Measurements from ENCODE around the gene CINP. TPM values are rescaled to one million over a fixed set of nuclear protein-coding genes. Genes with fewer than 3 reads are reported as not detected.

Gene CINP
- total and polyA plus RNA-seq, 4 experiments from 2014 or later = 31.3 to 37.7 (median 31.9) TPM

GRCh38 chr14:102317564-102318248 lies 45.0 kb downstream of the CINP start:
- CTCF ChIA-PET (ENCODE audit: partially characterized antibody) = interaction anchor here (1.0 to 5.7 kb wide), 10 partner anchors 9 to 232 kb away, joined by 3 to 71 read pairs (median 4); partner anchors contain the start of genes ANKRD9 and MOK
- Mint-ChIP-seq H3K9me3 (peaks cover 0 to 12% (median 0%) of the 10 kb centered on the region in 8 donors), H3K27ac (peak overlapping the region; percentile 75 to 100 (median 96)), H3K4me3 (peak overlapping the region; percentile 92 to 99 (median 96)), H3K4me1 (peaks cover 32 to 79% (median 50%) of the 10 kb centered on the region in 4 donors), H3K27me3 (peaks cover 4 to 9% of the 10 kb centered on the region in 2 donors), H3K36me3 (peaks cover 0 to 22% of the 10 kb centered on the region in 2 donors)
- Histone ChIP-seq H3K4me3 (ENCODE audit: low read length in 2 of 2) (peak overlapping the region; percentile 57 to 59), H3K27ac (ENCODE audit: low read depth, low read length) (peak overlapping the region; percentile 37), H3K36me3 (ENCODE audit: insufficient read depth, low read length) (no peaks in the 10 kb centered on the region), H3K9me3 (ENCODE audit: control insufficient read depth in 1 of 2, low read length in 2 of 2) (no peaks in the 10 kb centered on the region), H3K27me3 (ENCODE audit: insufficient read depth, low read length) (no peaks in the 10 kb centered on the region), H3K4me1 (ENCODE audit: insufficient read depth, low read length) (peaks cover 57% of the 10 kb centered on the region)
- POLR2A ChIA-PET (ENCODE audit: partially characterized antibody) = interaction anchor here (1.1 to 4.6 kb wide), 6 partner anchors 13 to 596 kb away, joined by 3 to 24 read pairs (median 4); partner anchors contain the start of genes CINP, DYNC1H1, MOK and TECPR2
- intact Hi-C loops (cut with micrococcal nuclease) = loop anchor here (2.0 to 5.0 kb wide), 5 partner anchors 13 to 370 kb away; partner anchors contain the start of genes HSP90AA1, MOK and RCOR1
- DNase-seq = peak in 3 of 5 donors; percentile 24 to 28 (median 26)

GRCh38 chr14:102316743-102317563 lies 45.7 kb downstream of the CINP start:
- no peaks in the 10 kb centered on the region for H3K36me3 ChIP-seq (ENCODE audit: insufficient read depth, low read length)
- Mint-ChIP-seq H3K27me3 (peaks cover 4 to 9% of the 10 kb centered on the region in 2 donors), H3K27ac (peak overlapping the region; percentile 75 to 100 (median 96)), H3K36me3 (peaks cover 0 to 22% of the 10 kb centered on the region in 2 donors), H3K4me1 (peaks cover 30 to 77% (median 49%) of the 10 kb centered on the region in 4 donors), H3K9me3 (peaks cover 0 to 12% (median 0%) of the 10 kb centered on the region in 8 donors), H3K4me3 (peak overlapping the region; percentile 92 to 99 (median 96))
- CTCF ChIA-PET (ENCODE audit: partially characterized antibody) = interaction anchor here (0.6 to 5.7 kb wide), 17 partner anchors 9 to 358 kb away, joined by 3 to 71 read pairs (median 3); partner anchors contain the start of genes ANKRD9 and MOK
- H3K4me3 ChIP-seq (ENCODE audit: low read length in 2 of 2) = peak overlapping the region; percentile 59 to 76
- no peaks in the 10 kb centered on the region for H3K27me3 ChIP-seq (ENCODE audit: insufficient read depth, low read length)
- H3K27ac ChIP-seq (ENCODE audit: low read depth, low read length) = peak overlapping the region; percentile 52
- peaks cover 57% of the 10 kb centered on the region for H3K4me1 ChIP-seq (ENCODE audit: insufficient read depth, low read length)
- no peaks in the 10 kb centered on the region for H3K9me3 ChIP-seq (ENCODE audit: control insufficient read depth in 1 of 2, low read length in 2 of 2)
- DNase-seq = peak; percentile 90 to 98 (median 95)
- POLR2A ChIA-PET (ENCODE audit: partially characterized antibody) = interaction anchor here (0.6 to 4.6 kb wide), 7 partner anchors 12 to 1014 kb away, joined by 3 to 24 read pairs (median 4); partner anchors contain the start of genes CINP, DYNC1H1, MOK and TECPR2
- intact Hi-C loops (cut with micrococcal nuclease) = loop anchor here (2.0 to 5.0 kb wide), 4 partner anchors 200 to 370 kb away; partner anchors contain the start of genes HSP90AA1 and RCOR1

GRCh38 chr14:102316338-102316742 lies 46.4 kb downstream of the CINP start:
- POLR2A ChIA-PET (ENCODE audit: partially characterized antibody) = interaction anchor here (0.6 to 4.6 kb wide), 7 partner anchors 12 to 1015 kb away, joined by 3 to 24 read pairs (median 4); partner anchors contain the start of genes CINP, DYNC1H1, MOK and TECPR2
- intact Hi-C loops (cut with micrococcal nuclease) = loop anchor here (2.0 to 5.0 kb wide), 4 partner anchors 201 to 369 kb away; partner anchors contain the start of genes HSP90AA1 and RCOR1
- Mint-ChIP-seq H3K4me3 (peak overlapping the region; percentile 92 to 99 (median 96)), H3K27ac (peak overlapping the region; percentile 75 to 100 (median 96)), H3K27me3 (peaks cover 4 to 9% of the 10 kb centered on the region in 2 donors), H3K36me3 (peaks cover 0 to 22% of the 10 kb centered on the region in 2 donors), H3K4me1 (peaks cover 26 to 72% (median 46%) of the 10 kb centered on the region in 4 donors), H3K9me3 (peaks cover 0 to 12% (median 0%) of the 10 kb centered on the region in 8 donors)
- CTCF ChIA-PET (ENCODE audit: partially characterized antibody) = interaction anchor here (0.6 to 5.7 kb wide), 18 partner anchors 8 to 357 kb away, joined by 3 to 71 read pairs (median 3); partner anchors contain the start of genes ANKRD9 and MOK
- H3K27me3 ChIP-seq (ENCODE audit: insufficient read depth, low read length) = no peaks in the 10 kb centered on the region
- H3K9me3 ChIP-seq (ENCODE audit: control insufficient read depth in 1 of 2, low read length in 2 of 2) = no peaks in the 10 kb centered on the region
- H3K27ac ChIP-seq (ENCODE audit: low read depth, low read length) = peak overlapping the region; percentile 52
- H3K4me1 ChIP-seq (ENCODE audit: insufficient read depth, low read length) = peaks cover 57% of the 10 kb centered on the region
- H3K4me3 ChIP-seq (ENCODE audit: low read length in 2 of 2) = peak overlapping the region; percentile 59 to 76
- H3K36me3 ChIP-seq (ENCODE audit: insufficient read depth, low read length) = no peaks in the 10 kb centered on the region
- DNase-seq = peak in 1 of 5 donors; percentile 80

- CTCF ChIA-PET (ENCODE audit: partially characterized antibody) = interaction anchor here (0.7 to 5.7 kb wide), 11 partner anchors 10 to 355 kb away, joined by 3 to 71 read pairs (median 4); partner anchors contain the start of genes DYNC1H1 and MOK
- H3K4me1 ChIP-seq (ENCODE audit: insufficient read depth, low read length) = peaks cover 46% of the 10 kb centered on the region
- POLR2A ChIA-PET (ENCODE audit: partially characterized antibody) = interaction anchor here (1.4 to 3.7 kb wide), 3 partner anchors 10 to 355 kb away, joined by 3 to 21 read pairs (median 4); partner anchors contain the start of genes CINP, MOK and TECPR2
- intact Hi-C loops (cut with micrococcal nuclease) = loop anchor here (2.0 to 5.0 kb wide), 5 partner anchors 176 to 608 kb away; partner anchors contain the start of genes RCOR1 and WDR20
- peaks cover 0 to 12% (median 0%) of the 10 kb centered on the region in 8 donors for H3K9me3 Mint-ChIP-seq
- no peaks in the 10 kb centered on the region for H3K9me3 ChIP-seq (ENCODE audit: control insufficient read depth in 1 of 2, low read length in 2 of 2)
- H3K4me3 Mint-ChIP-seq = peak overlapping the region; percentile 46 to 95 (median 92)
- H3K27ac Mint-ChIP-seq = peak overlapping the region in 5 of 7 donors; percentile 0 to 100 (median 72)
- no peak overlapping the region for H3K4me3 ChIP-seq (ENCODE audit: low read length in 2 of 2)
- peaks cover 0 to 22% of the 10 kb centered on the region in 2 donors for H3K36me3 Mint-ChIP-seq
- H3K4me1 Mint-ChIP-seq = peaks cover 20 to 60% (median 40%) of the 10 kb centered on the region in 4 donors
- peaks cover 4 to 9% of the 10 kb centered on the region in 2 donors for H3K27me3 Mint-ChIP-seq
- no peak overlapping the region for H3K27ac ChIP-seq (ENCODE audit: low read depth, low read length)
- H3K27me3 ChIP-seq (ENCODE audit: insufficient read depth, low read length) = no peaks in the 10 kb centered on the region
- no peaks in the 10 kb centered on the region for H3K36me3 ChIP-seq (ENCODE audit: insufficient read depth, low read length)
- no peak for DNase-seq
Measured at GRCh38 chr14:102315121-102315520, 47.6 kb downstream of the CINP start.

GRCh38 chr14:102314242-102315011 lies 48.3 kb downstream of the CINP start:
- CTCF ChIA-PET (ENCODE audit: partially characterized antibody) = interaction anchor here (0.5 to 5.7 kb wide), 32 partner anchors 10 to 522 kb away, joined by 3 to 71 read pairs (median 4); partner anchors contain the start of genes DYNC1H1 and MOK
- H3K27ac Mint-ChIP-seq = peak overlapping the region; percentile 88 to 100 (median 91)
- Histone ChIP-seq H3K9me3 (ENCODE audit: control insufficient read depth in 1 of 2, low read length in 2 of 2) (no peaks in the 10 kb centered on the region), H3K27me3 (ENCODE audit: insufficient read depth, low read length) (no peaks in the 10 kb centered on the region), H3K4me1 (ENCODE audit: insufficient read depth, low read length) (peaks cover 45% of the 10 kb centered on the region), H3K36me3 (ENCODE audit: insufficient read depth, low read length) (no peaks in the 10 kb centered on the region), H3K27ac (ENCODE audit: low read depth, low read length) (peak overlapping the region; percentile 37), H3K4me3 (ENCODE audit: low read length in 2 of 2) (peak overlapping the region; percentile 55 to 62)
- POLR2A ChIA-PET (ENCODE audit: partially characterized antibody) = interaction anchor here (0.7 to 3.7 kb wide), 6 partner anchors 10 to 1600 kb away, joined by 3 to 21 read pairs (median 4); partner anchors contain the start of genes CINP, DYNC1H1, MOK and TECPR2
- peaks cover 4 to 8% of the 10 kb centered on the region in 2 donors for H3K27me3 Mint-ChIP-seq
- peaks cover 19 to 58% (median 38%) of the 10 kb centered on the region in 4 donors for H3K4me1 Mint-ChIP-seq
- peaks cover 0 to 12% (median 0%) of the 10 kb centered on the region in 8 donors for H3K9me3 Mint-ChIP-seq
- intact Hi-C loops (cut with micrococcal nuclease) = loop anchor here (1.0 to 5.0 kb wide), 9 partner anchors 9 to 608 kb away; partner anchors contain the start of genes MOK, RCOR1 and WDR20
- H3K36me3 Mint-ChIP-seq = peaks cover 0 to 21% of the 10 kb centered on the region in 2 donors
- peak overlapping the region; percentile 87 to 95 (median 92) for H3K4me3 Mint-ChIP-seq
- DNase-seq = peak; percentile 77 to 81 (median 79)
